Spleen (tissue), 7 donors: Measurements from ENCODE around the gene NXNL2.

Source experiments
- CTCF ChIP-seq, 11 experiments: fragments of 200-600 bp in 7 of 11; fragments of 450-650 bp in 4 of 11; sonication (generic) in 4 of 11; IDR thresholded peaks in 8 of 11; conservative IDR thresholded peaks in 3 of 11; 1 replicate in 7 of 11; 2 replicates in 4 of 11; pipeline versions ENCODE4 v1.4.0 to v1.8.0; 2016 to 2021; ENCODE audit warnings: antibody characterized with exemption in 11 of 11, inconsistent platforms in 4 of 11, mild to moderate bottlenecking in 1 of 11
- POLR2A ChIP-seq, 3 donors: fragments of 450-650 bp; IDR thresholded peaks; one replicate each; pipeline ENCODE4 v1.5.1; 2017; ENCODE audit warnings: antibody characterized with exemption in 3 of 3, mild to moderate bottlenecking in 1 of 3
- POLR2AphosphoS5 ChIP-seq, 3 donors: sonication (generic); formaldehyde crosslinking; IDR thresholded peaks; one replicate each; pipeline ENCODE4 v1.5.1; 2017; ENCODE audit warnings: antibody characterized with exemption in 3 of 3
- donor health status: DM: no; HTN: no; CAD: no; lungs with moderate emphysema.
- donor health status: DM: no; HTN: no; CAD: no.
- donor health status: DM: no; HTN: no; CAD: no.

- TF ChIP-seq CTCF (IDR thresholded peaks at IDR 0.05 in 8 of 11, conservative IDR thresholded peaks at IDR 0.05 in 3 of 11) = no peak
- no peak for TF ChIP-seq POLR2A (IDR thresholded peaks at IDR 0.05)
- no peak for TF ChIP-seq POLR2AphosphoS5 (IDR thresholded peaks at IDR 0.05)
Observed at GRCh38 chr9:88535226-88536022, 446 bp downstream of the NXNL2 start.
